Purkinje cell (primary cell): ENCODE data around the gene TCAF2. TPM values are rescaled to one million over a fixed set of nuclear protein-coding genes. Genes with fewer than 3 reads are reported as not detected.

Experiments used
- polyA plus RNA-seq: library from polyadenylated mRNA; unstranded; fragments of >200 nt; fragmentation: Nextera tagmentation; gene quantifications from 2 replicates; pipeline ENCODE4 v1.2.1, GENCODE V29; 2014

TCAF2 gene
- polyA plus RNA-seq: 0.31 and 0.32 TPM in 2 replicates

GRCh38 chr7:143620646-143621045 lies at the start of gene TCAF2:
TSS of gene TCAF2 (plus strand) at chr7:143620974.

GRCh38 chr7:143571501-143571900 lies 49.3 kb upstream of the TCAF2 start, which contains the start of gene CTAGE15:
TSS of gene CTAGE15 (plus strand) at chr7:143571801. CDS start at chr7:143571818, 17 bp downstream.

Other genes starting within 250 kb of the TCAF2 start
- 1.4 and 4.9 TPM in 2 replicates for gene ZYX, start 239.6 kb upstream of the TCAF2 start, polyA plus RNA-seq
- gene EPHA1, start 212.1 kb upstream of the TCAF2 start, polyA plus RNA-seq: not detected in 2 replicates
- gene TAS2R60, start 177.5 kb upstream of the TCAF2 start, polyA plus RNA-seq: not detected in 2 replicates
- not detected in 2 replicates for gene TAS2R41, start 143.1 kb upstream of the TCAF2 start, polyA plus RNA-seq
- gene CTAGE15, start 49.2 kb upstream of the TCAF2 start, polyA plus RNA-seq: not detected in 2 replicates
- not detected in 2 replicates for gene CTAGE6, start 136.7 kb downstream of the TCAF2 start, polyA plus RNA-seq